ENCODE results near the gene IFI27L1.

The IFI27L1 gene

GRCh38 chr14:94109915-94110250 lies 28.8 kb downstream of the IFI27L1 start:
- Histone ChIP-seq H3K4me3 (ENCODE audit: low read depth, low read length) (no peak overlapping the region), H3K14ac (ENCODE audit: low read length) (no peak overlapping the region), H2AK5ac (ENCODE audit: low read length) (no peak overlapping the region), H2BK120ac (ENCODE audit: insufficient read depth, low read length, poor library complexity) (no peak overlapping the region), H2BK5ac (ENCODE audit: low read depth, low read length, poor library complexity) (no peak overlapping the region), H3K9ac (ENCODE audit: low read length) (no peak overlapping the region), H3K4me1 (ENCODE audit: control insufficient read depth in 1 of 2, insufficient read depth in 2 of 2, low read length in 2 of 2) (no peaks in the 10 kb centered on the region), H3K4ac (ENCODE audit: low read depth, low read length) (no peak overlapping the region), H3K79me1 (ENCODE audit: low read length) (no peaks in the 10 kb centered on the region), H3K23ac (ENCODE audit: low read length) (no peak overlapping the region), H2BK12ac (ENCODE audit: low read length) (no peak overlapping the region), H3K27me3 (ENCODE audit: insufficient read depth, low read length) (no peaks in the 10 kb centered on the region), H3K4me2 (ENCODE audit: low read length) (no peak overlapping the region), H3K9me3 (ENCODE audit: insufficient read depth, low read depth, low read length) (no peaks in the 10 kb centered on the region), H4K8ac (ENCODE audit: low read depth, low read length) (no peak overlapping the region), H3K79me2 (ENCODE audit: control insufficient read depth, insufficient read depth, low read length, poor library complexity) (no peaks in the 10 kb centered on the region), H4K91ac (ENCODE audit: low read depth, low read length) (no peak overlapping the region), H3K36me3 (ENCODE audit: control insufficient read depth in 1 of 2, insufficient read depth in 2 of 2, low read length in 2 of 2) (peaks cover 0 to 2% of the 10 kb centered on the region in 2 experiments), H2AFZ (ENCODE audit: insufficient read depth, low read length, poor library complexity) (no peak overlapping the region), H4K12ac (ENCODE audit: low read depth, low read length) (no peak overlapping the region), H3K18ac (ENCODE audit: low read length) (no peak overlapping the region), H3K27ac (ENCODE audit: low read depth, low read length) (no peak overlapping the region)
- no peak for DNase-seq
- no CpG with 5 or more reads among the region's 2 CpGs for WGBS (ENCODE audit: extremely low coverage, insufficient coverage, insufficient read length)

GRCh38 chr14:94110552-94111181 lies 29.6 kb downstream of the IFI27L1 start, which contains the start of gene IFI27:
TSS of gene IFI27 (plus strand) at chr14:94110736.
- no CpG with 5 or more reads among the region's 14 CpGs for WGBS (ENCODE audit: extremely low coverage, insufficient coverage, insufficient read length)
- H3K9ac ChIP-seq (ENCODE audit: low read length): no peak within 1 kb of the TSS
- peak in 1 of 2 donors; percentile 21 for DNase-seq
- H3K27me3 ChIP-seq (ENCODE audit: insufficient read depth, low read length): no peaks in the 10 kb centered on the region
- no peak within 1 kb of the TSS for H3K27ac ChIP-seq (ENCODE audit: low read depth, low read length)
- H4K12ac ChIP-seq (ENCODE audit: low read depth, low read length): no peak within 1 kb of the TSS
- no peak within 1 kb of the TSS for H4K91ac ChIP-seq (ENCODE audit: low read depth, low read length)
- peaks cover 0 to 2% of the 10 kb centered on the region in 2 experiments for H3K36me3 ChIP-seq (ENCODE audit: control insufficient read depth in 1 of 2, insufficient read depth in 2 of 2, low read length in 2 of 2)
- H2BK5ac ChIP-seq (ENCODE audit: low read depth, low read length, poor library complexity): no peak within 1 kb of the TSS
- no peak within 1 kb of the TSS for H2AFZ ChIP-seq (ENCODE audit: insufficient read depth, low read length, poor library complexity)
- no peak within 1 kb of the TSS for H3K4ac ChIP-seq (ENCODE audit: low read depth, low read length)
- no peaks in the 10 kb centered on the region for H3K79me1 ChIP-seq (ENCODE audit: low read length)
- H3K18ac ChIP-seq (ENCODE audit: low read length): no peak within 1 kb of the TSS
- H3K14ac ChIP-seq (ENCODE audit: low read length): no peak within 1 kb of the TSS
- no peak within 1 kb of the TSS for H4K8ac ChIP-seq (ENCODE audit: low read depth, low read length)
- no peak within 1 kb of the TSS for H3K23ac ChIP-seq (ENCODE audit: low read length)
- H3K4me3 ChIP-seq (ENCODE audit: low read depth, low read length): no peak within 1 kb of the TSS
- H2AK5ac ChIP-seq (ENCODE audit: low read length): no peak within 1 kb of the TSS
- H2BK120ac ChIP-seq (ENCODE audit: insufficient read depth, low read length, poor library complexity): no peak within 1 kb of the TSS
- no peaks in the 10 kb centered on the region for H3K79me2 ChIP-seq (ENCODE audit: control insufficient read depth, insufficient read depth, low read length, poor library complexity)
- H3K9me3 ChIP-seq (ENCODE audit: insufficient read depth, low read depth, low read length): no peaks in the 10 kb centered on the region
- no peaks in the 10 kb centered on the region for H3K4me1 ChIP-seq (ENCODE audit: control insufficient read depth in 1 of 2, insufficient read depth in 2 of 2, low read length in 2 of 2)
- no peak within 1 kb of the TSS for H3K4me2 ChIP-seq (ENCODE audit: low read length)
- no peak within 1 kb of the TSS for H2BK12ac ChIP-seq (ENCODE audit: low read length)

- Histone ChIP-seq H2BK5ac (ENCODE audit: low read depth, low read length, poor library complexity) (no peak overlapping the region), H3K79me1 (ENCODE audit: low read length) (no peaks in the 10 kb centered on the region), H3K9me3 (ENCODE audit: insufficient read depth, low read depth, low read length) (no peaks in the 10 kb centered on the region), H4K12ac (ENCODE audit: low read depth, low read length) (no peak overlapping the region), H2BK12ac (ENCODE audit: low read length) (no peak overlapping the region), H3K27me3 (ENCODE audit: insufficient read depth, low read length) (no peaks in the 10 kb centered on the region), H3K18ac (ENCODE audit: low read length) (no peak overlapping the region), H2AK5ac (ENCODE audit: low read length) (no peak overlapping the region), H3K23ac (ENCODE audit: low read length) (no peak overlapping the region), H3K4me2 (ENCODE audit: low read length) (no peak overlapping the region), H4K8ac (ENCODE audit: low read depth, low read length) (no peak overlapping the region), H3K4me1 (ENCODE audit: control insufficient read depth in 1 of 2, insufficient read depth in 2 of 2, low read length in 2 of 2) (no peaks in the 10 kb centered on the region), H3K14ac (ENCODE audit: low read length) (no peak overlapping the region), H3K36me3 (ENCODE audit: control insufficient read depth in 1 of 2, insufficient read depth in 2 of 2, low read length in 2 of 2) (peaks cover 0 to 2% of the 10 kb centered on the region in 2 experiments), H3K4me3 (ENCODE audit: low read depth, low read length) (no peak overlapping the region), H3K4ac (ENCODE audit: low read depth, low read length) (no peak overlapping the region), H4K91ac (ENCODE audit: low read depth, low read length) (no peak overlapping the region), H3K27ac (ENCODE audit: low read depth, low read length) (no peak overlapping the region), H3K79me2 (ENCODE audit: control insufficient read depth, insufficient read depth, low read length, poor library complexity) (no peaks in the 10 kb centered on the region), H2AFZ (ENCODE audit: insufficient read depth, low read length, poor library complexity) (no peak overlapping the region), H3K9ac (ENCODE audit: low read length) (no peak overlapping the region), H2BK120ac (ENCODE audit: insufficient read depth, low read length, poor library complexity) (no peak overlapping the region)
- no CpG with 5 or more reads among the region's 20 CpGs for WGBS (ENCODE audit: extremely low coverage, insufficient coverage, insufficient read length)
- DNase-seq: no peak
Observed at GRCh38 chr14:94111276-94112095, 30.4 kb downstream of the IFI27L1 start.

- no peak overlapping the region for H4K8ac ChIP-seq (ENCODE audit: low read depth, low read length)
- H3K4ac ChIP-seq (ENCODE audit: low read depth, low read length): no peak overlapping the region
- H2BK120ac ChIP-seq (ENCODE audit: insufficient read depth, low read length, poor library complexity): no peak overlapping the region
- H3K4me3 ChIP-seq (ENCODE audit: low read depth, low read length): no peak overlapping the region
- H3K36me3 ChIP-seq (ENCODE audit: control insufficient read depth in 1 of 2, insufficient read depth in 2 of 2, low read length in 2 of 2): no peaks in the 10 kb centered on the region
- H3K23ac ChIP-seq (ENCODE audit: low read length): no peak overlapping the region
- no peaks in the 10 kb centered on the region for H3K4me1 ChIP-seq (ENCODE audit: control insufficient read depth in 1 of 2, insufficient read depth in 2 of 2, low read length in 2 of 2)
- H2AFZ ChIP-seq (ENCODE audit: insufficient read depth, low read length, poor library complexity): no peak overlapping the region
- H2AK5ac ChIP-seq (ENCODE audit: low read length): no peak overlapping the region
- no peaks in the 10 kb centered on the region for H3K27me3 ChIP-seq (ENCODE audit: insufficient read depth, low read length)
- no peak overlapping the region for H2BK12ac ChIP-seq (ENCODE audit: low read length)
- no peak for DNase-seq
- no CpG with 5 or more reads among the region's 6 CpGs for WGBS (ENCODE audit: extremely low coverage, insufficient coverage, insufficient read length)
- no peak overlapping the region for H3K27ac ChIP-seq (ENCODE audit: low read depth, low read length)
- no peaks in the 10 kb centered on the region for H3K79me2 ChIP-seq (ENCODE audit: control insufficient read depth, insufficient read depth, low read length, poor library complexity)
- no peak overlapping the region for H3K18ac ChIP-seq (ENCODE audit: low read length)
- H3K14ac ChIP-seq (ENCODE audit: low read length): no peak overlapping the region
- H3K4me2 ChIP-seq (ENCODE audit: low read length): no peak overlapping the region
- H3K79me1 ChIP-seq (ENCODE audit: low read length): no peaks in the 10 kb centered on the region
- no peak overlapping the region for H2BK5ac ChIP-seq (ENCODE audit: low read depth, low read length, poor library complexity)
- H4K91ac ChIP-seq (ENCODE audit: low read depth, low read length): no peak overlapping the region
- no peak overlapping the region for H4K12ac ChIP-seq (ENCODE audit: low read depth, low read length)
- H3K9ac ChIP-seq (ENCODE audit: low read length): no peak overlapping the region
- H3K9me3 ChIP-seq (ENCODE audit: insufficient read depth, low read depth, low read length): peaks cover 2% of the 10 kb centered on the region
Observed at GRCh38 chr14:94112513-94113063, 31.5 kb downstream of the IFI27L1 start.

All from trophoblast cell (in vitro differentiated cells and primary cell).